HepG2 (cell line): Measurements from ENCODE around the gene SDR9C7. TPM values are rescaled to one million over a fixed set of nuclear protein-coding genes. Genes with fewer than 3 reads are reported as not detected.

Experiments used
- BCL6 ChIP-seq: IDR thresholded peaks from 2 replicates; pipeline ENCODE4 v1.6.1; 2016; ENCODE audit warnings: missing genetic modification reagents, missing compliant biosample characterization
- DMAP1 ChIP-seq: IDR thresholded peaks from 2 replicates; pipeline ENCODE4 v1.6.1; 2016
- FOSL1 ChIP-seq: sonication (generic); formaldehyde crosslinking; IDR thresholded peaks from 2 replicates; pipeline ENCODE4 v1.9.0; 2021; ENCODE audit warnings: missing genetic modification reagents, borderline replicate concordance
- FOXA3 ChIP-seq: IDR thresholded peaks from 2 replicates; pipeline ENCODE4 v1.6.1; 2016; ENCODE audit warnings: missing genetic modification reagents, missing compliant biosample characterization
- KIAA2018 ChIP-seq: sonication (generic); formaldehyde crosslinking; IDR thresholded peaks from 2 replicates; pipeline ENCODE4 v1.5.0; 2020; ENCODE audit warnings: mild to moderate bottlenecking, missing genetic modification reagents, borderline replicate concordance
- KMT2B ChIP-seq: IDR thresholded peaks from 2 replicates; pipeline ENCODE4 v1.6.1; 2016; ENCODE audit warnings: missing genetic modification reagents, missing compliant biosample characterization
- NR2F6 ChIP-seq, 2 experiments: IDR thresholded peaks; 2 replicates each; pipeline ENCODE4 v1.6.1; 2016; ENCODE audit warnings: antibody characterized with exemption in 1 of 2, mild to moderate bottlenecking in 1 of 2
- ONECUT2 ChIP-seq: sonication (generic); formaldehyde crosslinking; IDR thresholded peaks from 2 replicates; pipeline ENCODE4 v1.4.0; 2020; ENCODE audit warnings: missing genetic modification reagents
- RBAK ChIP-seq: sonication (generic); formaldehyde crosslinking; IDR thresholded peaks from 2 replicates; pipeline ENCODE4 v1.5.1; 2020; ENCODE audit warnings: mild to moderate bottlenecking, missing genetic modification reagents
- SOX5 ChIP-seq: IDR thresholded peaks from 2 replicates; pipeline ENCODE4 v1.6.1; 2016; ENCODE audit warnings: borderline replicate concordance
- ZNF512B ChIP-seq: sonication (generic); formaldehyde crosslinking; IDR thresholded peaks from 2 replicates; pipeline ENCODE4 v1.5.1; 2020; ENCODE audit warnings: missing genetic modification reagents, mild to moderate bottlenecking, borderline replicate concordance
- polyA plus RNA-seq, 8 experiments: library from polyadenylated mRNA; depleted of rRNA in 3 of 8; stranded (reverse) in 7 of 8; unstranded in 1 of 8; fragments of >200 nt; fragmentation: Illumina TruSeq in 4 of 8; extraction: Trizol in 4 of 8; gene quantifications; 2 replicates each; pipeline versions ENCODE4 v1.2.1 to v1.2.3, GENCODE V29; 2011 to 2016; ENCODE audit warnings: low read depth in 4 of 8, missing spikeins in 1 of 8, mixed read lengths in 1 of 8; ENCODE audit not compliant: insufficient read depth in 1 of 8
- total RNA-seq, 5 experiments: library from RNA; depleted of rRNA; stranded (reverse); fragments of >200 nt; fragmentation: Illumina TruSeq; extraction: Trizol; gene quantifications; 2 replicates each; pipeline ENCODE4 v1.2.3, GENCODE V29; 2016; ENCODE audit warnings: low read depth in 1 of 5
- TF ChIP-seq, protein P1 (sequence below): sonication (generic); formaldehyde crosslinking; IDR thresholded peaks from 2 replicates; pipeline ENCODE4 v1.5.1; 2020; ENCODE audit warnings: mild to moderate bottlenecking, missing genetic modification reagents
- TF ChIP-seq, protein P2 (sequence below): sonication (generic); formaldehyde crosslinking; conservative IDR thresholded peaks from 2 replicates; pipeline ENCODE4 v1.5.0; 2020; ENCODE audit warnings: missing genetic modification reagents

Gene SDR9C7
- total and polyA plus RNA-seq, 2 of the 13 experiments (the other 11 are each of a cell fraction or from before 2014, with no cell fraction given): 0.04 TPM; not detected in 1

- TF ChIP-seq KIAA2018 (no peak), FOXA3 (CRISPR knock-in tag) (peak; percentile 97), ONECUT2 (CRISPR knock-in tag) (no peak), SOX5 (CRISPR knock-in tag) (peak; percentile 83), ZNF512B (CRISPR knock-in tag) (peak; percentile 46; the same call in 1 of the 2 replicates), BCL6 (CRISPR knock-in tag) (peak; percentile 75), KMT2B (peak; percentile 53; the same call in 1 of the 2 replicates), NR2F6 (IDR thresholded peaks at IDR 0.05) (peak; percentile 85), NR2F6 (CRISPR knock-in tag; IDR thresholded peaks at IDR 0.05) (peak; percentile 92), DMAP1 (CRISPR knock-in tag) (peak; percentile 72), RBAK (CRISPR knock-in tag) (peak; percentile 69; the same call in 1 of the 2 replicates), FOSL1 (peak; percentile 18; the same call in 1 of the 2 replicates)
- TF ChIP-seq, protein P1, sequence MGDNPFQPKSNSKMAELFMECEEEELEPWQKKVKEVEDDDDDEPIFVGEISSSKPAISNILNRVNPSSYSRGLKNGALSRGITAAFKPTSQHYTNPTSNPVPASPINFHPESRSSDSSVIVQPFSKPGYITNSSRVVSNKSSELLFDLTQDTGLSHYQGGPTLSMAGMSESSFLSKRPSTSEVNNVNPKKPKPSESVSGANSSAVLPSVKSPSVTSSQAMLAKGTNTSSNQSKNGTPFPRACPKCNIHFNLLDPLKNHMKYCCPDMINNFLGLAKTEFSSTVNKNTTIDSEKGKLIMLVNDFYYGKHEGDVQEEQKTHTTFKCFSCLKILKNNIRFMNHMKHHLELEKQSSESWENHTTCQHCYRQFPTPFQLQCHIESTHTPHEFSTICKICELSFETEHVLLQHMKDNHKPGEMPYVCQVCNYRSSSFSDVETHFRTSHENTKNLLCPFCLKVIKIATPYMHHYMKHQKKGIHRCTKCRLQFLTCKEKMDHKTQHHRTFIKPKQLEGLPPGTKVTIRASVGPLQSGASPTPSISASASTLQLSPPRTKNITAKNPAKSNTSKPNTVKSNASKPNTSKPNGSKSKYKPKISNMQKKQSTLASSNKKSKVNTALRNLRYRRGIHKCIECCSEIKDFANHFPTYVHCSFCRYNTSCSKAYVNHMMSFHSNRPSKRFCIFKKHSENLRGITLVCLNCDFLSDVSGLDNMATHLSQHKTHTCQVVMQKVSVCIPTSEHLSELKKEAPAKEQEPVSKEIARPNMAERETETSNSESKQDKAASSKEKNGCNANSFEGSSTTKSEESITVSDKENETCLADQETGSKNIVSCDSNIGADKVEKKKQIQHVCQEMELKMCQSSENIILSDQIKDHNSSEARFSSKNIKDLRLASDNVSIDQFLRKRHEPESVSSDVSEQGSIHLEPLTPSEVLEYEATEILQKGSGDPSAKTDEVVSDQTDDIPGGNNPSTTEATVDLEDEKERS (CRISPR knock-in tag): peak; percentile 70; the same call in 1 of the 2 replicates
- TF ChIP-seq, protein P2, sequence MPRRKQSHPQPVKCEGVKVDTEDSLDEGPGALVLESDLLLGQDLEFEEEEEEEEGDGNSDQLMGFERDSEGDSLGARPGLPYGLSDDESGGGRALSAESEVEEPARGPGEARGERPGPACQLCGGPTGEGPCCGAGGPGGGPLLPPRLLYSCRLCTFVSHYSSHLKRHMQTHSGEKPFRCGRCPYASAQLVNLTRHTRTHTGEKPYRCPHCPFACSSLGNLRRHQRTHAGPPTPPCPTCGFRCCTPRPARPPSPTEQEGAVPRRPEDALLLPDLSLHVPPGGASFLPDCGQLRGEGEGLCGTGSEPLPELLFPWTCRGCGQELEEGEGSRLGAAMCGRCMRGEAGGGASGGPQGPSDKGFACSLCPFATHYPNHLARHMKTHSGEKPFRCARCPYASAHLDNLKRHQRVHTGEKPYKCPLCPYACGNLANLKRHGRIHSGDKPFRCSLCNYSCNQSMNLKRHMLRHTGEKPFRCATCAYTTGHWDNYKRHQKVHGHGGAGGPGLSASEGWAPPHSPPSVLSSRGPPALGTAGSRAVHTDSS (CRISPR knock-in tag): no peak
Observed at GRCh38 chr12:56941299-56942017, 7.2 kb upstream of the SDR9C7 start (continued).
